B cell (primary cell): ENCODE results near the gene TTLL10. TPM values are rescaled to one million over a fixed set of nuclear protein-coding genes. Genes with fewer than 3 reads are reported as not detected.

Experiments
- ATAC-seq: fragments of 200-7000 bp; cut with Tn5 transposase; one replicate; pipeline ENCODE4 v1.10.0; 2021; ENCODE audit warnings: low read depth, mild to moderate bottlenecking, moderate number of reproducible peaks, moderate library complexity
- CTCF ChIA-PET: fragments of 350-600 bp; sonication (Branson Sonifier 250); formaldehyde crosslinking; loops from one replicate; lab custom pipeline; 2021; ENCODE audit warnings: antibody characterized with exemption, inconsistent platforms; lab: Charles Lee
- POLR2A ChIA-PET: fragments of 350-600 bp; sonication (Branson Sonifier 250); formaldehyde crosslinking; loops from one replicate; lab custom pipeline; 2021; ENCODE audit warnings: antibody characterized with exemption; lab: Charles Lee
- DNase-seq: peaks from one replicate; pipeline ENCODE4 v3.0.0; 2013
- H2AFZ ChIP-seq: 2 replicates; pipeline ENCODE4 v1.6.1; 2012; ENCODE audit warnings: mild to moderate bottlenecking, low read depth, low read length; ENCODE audit not compliant: insufficient read depth, poor library complexity, severe bottlenecking
- H3K27ac ChIP-seq, 2 donors: 1 replicate in 1 of 2; 2 replicates in 1 of 2; pipeline ENCODE4 v1.5.1; 2012 to 2013; ENCODE audit warnings: low read length in 2 of 2, mild to moderate bottlenecking in 2 of 2, moderate library complexity in 1 of 2
- H3K27me3 ChIP-seq, 4 experiments: fragments of 200-600 bp in 1 of 4; sonication (generic) in 1 of 4; replicated peaks in 1 of 4; 1 replicate in 2 of 4; 2 replicates in 2 of 4; pipeline versions ENCODE4 v1.6.1 to v1.7.0; 2013 to 2016; ENCODE audit warnings: low read length in 3 of 4, mild to moderate bottlenecking in 2 of 4, mixed read lengths in 1 of 4, moderate library complexity in 1 of 4; ENCODE audit not compliant: insufficient read depth in 4 of 4, control insufficient read depth in 3 of 4; ENCODE audit errors: control extremely low read depth in 1 of 4
- H3K36me3 ChIP-seq, 2 experiments: replicated peaks in 1 of 2; 1 replicate in 1 of 2; 2 replicates in 1 of 2; pipeline versions ENCODE4 v1.6.1 to v1.7.1; 2013; ENCODE audit warnings: low read length in 1 of 2; ENCODE audit not compliant: insufficient read depth in 2 of 2, control insufficient read depth in 1 of 2; ENCODE audit errors: control extremely low read depth in 1 of 2, extremely low read depth in 1 of 2
- H3K4me1 ChIP-seq, 2 donors: fragments of 200-600 bp in 1 of 2; sonication (generic) in 1 of 2; 1 replicate in 1 of 2; 2 replicates in 1 of 2; pipeline versions ENCODE4 v1.5.1 to v1.6.1; 2013 to 2017; ENCODE audit warnings: low read length in 2 of 2; ENCODE audit not compliant: control insufficient read depth in 2 of 2, insufficient read depth in 2 of 2
- H3K4me2 ChIP-seq: replicated peaks from 2 replicates; pipeline ENCODE3; 2012; ENCODE audit warnings: mild to moderate bottlenecking, low read depth, low read length; ENCODE audit not compliant: poor library complexity, severe bottlenecking
- H3K4me3 ChIP-seq, 5 experiments: fragments of 200-600 bp in 1 of 5; sonication (generic) in 1 of 5; 1 replicate in 3 of 5; 2 replicates in 2 of 5; pipeline versions ENCODE4 v1.5.1 to v1.7.0; 2011 to 2016; ENCODE audit warnings: low read length in 4 of 5, mild to moderate bottlenecking in 4 of 5, low read depth in 2 of 5, control low read depth in 1 of 5, moderate library complexity in 1 of 5; ENCODE audit not compliant: insufficient read depth in 1 of 5; ENCODE audit errors: control extremely low read depth in 1 of 5, extremely low read depth in 1 of 5
- H3K79me2 ChIP-seq: fragments of 200-600 bp; sonication (generic); one replicate; pipeline ENCODE4 v1.6.0; 2016; ENCODE audit warnings: low read length; ENCODE audit not compliant: control insufficient read depth, insufficient read depth
- H3K9ac ChIP-seq: fragments of 200-600 bp; sonication (generic); 2 replicates; pipeline ENCODE4 v1.6.1; 2017; ENCODE audit warnings: mild to moderate bottlenecking, low read length, moderate library complexity
- H3K9me3 ChIP-seq, 3 donors: one replicate each; pipeline versions ENCODE4 v1.6.1 to v1.7.1; 2013; ENCODE audit warnings: low read length in 2 of 3; ENCODE audit not compliant: control insufficient read depth in 2 of 3, insufficient read depth in 1 of 3; ENCODE audit errors: control extremely low read depth in 1 of 3
- H4K20me1 ChIP-seq: 2 replicates; pipeline ENCODE4 v1.6.0; 2012; ENCODE audit warnings: mild to moderate bottlenecking, low read length; ENCODE audit not compliant: insufficient read depth, control insufficient read depth, poor library complexity, severe bottlenecking
- H3K27ac Mint-ChIP-seq: one replicate; pipeline ENCODE4 v1.8.0; 2021; ENCODE audit warnings: mixed read lengths
- H3K27me3 Mint-ChIP-seq: one replicate; pipeline ENCODE4 v1.8.0; 2021; ENCODE audit warnings: mixed read lengths
- H3K4me1 Mint-ChIP-seq: one replicate; pipeline ENCODE4 v1.8.0; 2021; ENCODE audit warnings: mixed read lengths
- H3K4me3 Mint-ChIP-seq: one replicate; pipeline ENCODE4 v1.8.0; 2021; ENCODE audit warnings: mixed read lengths
- H3K9me3 Mint-ChIP-seq: one replicate; pipeline ENCODE4 v1.8.0; 2022; ENCODE audit warnings: mixed read lengths; ENCODE audit not compliant: insufficient read depth
- CTCF ChIP-seq: fragments of 200-600 bp; IDR thresholded peaks from one replicate; pipeline ENCODE4 v1.8.0; 2022; ENCODE audit warnings: antibody characterized with exemption, mild to moderate bottlenecking
- EZH2 ChIP-seq: IDR thresholded peaks from 2 replicates; pipeline ENCODE4 v1.6.1; 2012; ENCODE audit warnings: borderline replicate concordance, low read depth, mild to moderate bottlenecking, moderate library complexity, low read length; ENCODE audit not compliant: insufficient read depth, poor library complexity, severe bottlenecking
- WGBS: methylation state at CpG from one replicate; pipeline ENCODE4 v1.1.5; 2013; ENCODE audit warnings: missing lambda C conversion rate; ENCODE audit not compliant: insufficient coverage; 5-methylcytosine and 5-hydroxymethylcytosine counted together
- intact Hi-C: fragments of 100-400 bp; cut with micrococcal nuclease; formaldehyde crosslinking; loops from one replicate; pipeline ENCODE4 v1.10.0; 2022
- polyA plus RNA-seq: library from polyadenylated mRNA; depleted of rRNA; stranded (reverse); fragments of >200 nt; gene quantifications from 2 replicates; pipeline ENCODE4 v1.2.3, GENCODE V29; 2012
- total RNA-seq, 2 donors: library from RNA; stranded (reverse); fragments of 120-200 nt in 1 of 2; gene quantifications; 1 replicate in 1 of 2; 2 replicates in 1 of 2; pipeline versions ENCODE4 v1.2.3 to v1.2.4, GENCODE V29; 2013 to 2022

The TTLL10 gene
- total and polyA plus RNA-seq, 2 donors (not counting 1 experiment from before 2014, with no cell fraction given), result 0.37 to 0.45 TPM

- Mint-ChIP-seq H3K4me1 (peaks cover 12% of the 10 kb centered on the region), H3K4me3 (no peak overlapping the region), H3K27ac (no peak overlapping the region), H3K27me3 (no peaks in the 10 kb centered on the region), H3K9me3 (no peaks in the 10 kb centered on the region)
- Histone ChIP-seq H3K4me2 (no peak overlapping the region), H3K27ac (no peak overlapping the region), H4K20me1 (no peaks in the 10 kb centered on the region), H3K4me3 (no peak overlapping the region), H3K36me3 (no peaks in the 10 kb centered on the region), H3K79me2 (no peaks in the 10 kb centered on the region), H3K9ac (no peak overlapping the region), H2AFZ (no peak overlapping the region), H3K27me3 (no peaks in the 10 kb centered on the region), H3K9me3 (peaks cover 0 to 5% (median 0%) of the 10 kb centered on the region in 3 donors), H3K4me1 (peaks cover 8 to 25% of the 10 kb centered on the region in 2 donors)
- WGBS, result 83% methylated on average over 16 of the region's 17 CpGs
- CTCF ChIA-PET, result no interaction called here
- intact Hi-C loops, result no loop called here
- POLR2A ChIA-PET, result interaction anchor here (1.5 kb wide), 1 partner anchor 10 kb away, joined by 4 read pairs; no protein-coding TSS in a partner anchor
- no peak for ATAC-seq
- DNase-seq, result no peak
- TF ChIP-seq EZH2, result no peak
- no peak for TF ChIP-seq CTCF
Measured at GRCh38 chr1:1161683-1162079, 12.0 kb upstream of the TTLL10 start.

DNA sequence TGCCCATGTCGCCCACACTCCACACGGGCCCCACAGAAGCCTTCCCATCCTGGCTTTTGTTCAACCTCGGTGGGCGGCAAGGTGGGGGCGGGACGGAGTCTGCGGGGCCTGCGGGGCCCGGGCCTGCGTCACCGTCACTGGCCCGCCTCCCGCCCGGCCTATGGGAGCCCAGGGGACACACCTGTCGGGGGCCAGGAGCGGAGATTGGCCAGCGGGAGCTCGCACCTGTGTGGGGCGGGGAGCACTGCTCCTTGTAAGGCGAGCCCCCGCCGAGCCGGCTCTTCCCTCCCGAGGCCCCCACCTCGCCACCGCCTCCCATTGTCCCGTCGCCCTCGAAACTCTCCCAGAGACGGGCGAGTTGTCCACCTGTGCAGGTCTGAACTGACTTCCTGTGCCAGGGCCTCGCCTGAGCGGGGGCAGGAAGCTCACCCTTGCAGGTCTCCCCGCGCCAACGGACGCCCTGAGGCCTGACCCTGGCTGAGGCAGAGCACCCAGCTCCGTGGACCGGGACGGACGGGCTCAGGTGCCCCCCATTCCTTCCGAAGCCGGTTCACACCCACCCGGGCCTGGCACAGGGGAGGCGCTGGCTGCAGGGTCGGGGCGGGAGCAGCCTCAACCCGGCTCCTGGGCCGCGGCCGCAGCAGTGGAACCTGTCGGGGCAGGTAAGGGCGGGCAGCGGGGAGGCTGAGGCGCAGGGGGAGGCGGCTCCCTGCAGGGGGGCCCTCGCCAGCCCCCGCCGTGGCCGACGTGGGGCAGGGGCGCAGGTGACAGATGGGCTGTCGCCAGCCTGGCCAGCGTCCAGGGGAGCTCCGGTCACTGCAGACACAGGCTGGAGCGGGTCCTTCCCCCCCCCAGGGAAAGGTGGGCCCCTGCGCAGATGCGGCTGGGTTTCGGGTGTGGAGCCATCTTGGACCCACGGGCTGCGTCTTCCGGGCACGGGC is 10.8 kb upstream of the TTLL10 start:
- POLR2A ChIA-PET, result interaction anchor here (1.5 kb wide), 1 partner anchor 9 kb away, joined by 4 read pairs; no protein-coding TSS in a partner anchor
- Mint-ChIP-seq H3K4me1 (peaks cover 9% of the 10 kb centered on the region), H3K27ac (no peak overlapping the region), H3K27me3 (no peaks in the 10 kb centered on the region), H3K9me3 (no peaks in the 10 kb centered on the region), H3K4me3 (no peak overlapping the region)
- Histone ChIP-seq H3K79me2 (no peaks in the 10 kb centered on the region), H3K27me3 (no peaks in the 10 kb centered on the region), H3K4me2 (no peak overlapping the region), H2AFZ (no peak overlapping the region), H3K9me3 (peaks cover 0 to 5% (median 0%) of the 10 kb centered on the region in 3 donors), H3K4me3 (no peak overlapping the region), H4K20me1 (no peaks in the 10 kb centered on the region), H3K9ac (no peak overlapping the region), H3K4me1 (peaks cover 8 to 19% of the 10 kb centered on the region in 2 donors), H3K27ac (no peak overlapping the region), H3K36me3 (no peaks in the 10 kb centered on the region)
- intact Hi-C loops, result no loop called here
- TF ChIP-seq EZH2 (no peak), CTCF (no peak)
- WGBS, result 75% methylated on average over 73 of the region's 73 CpGs
- CTCF ChIA-PET, result no interaction called here
- DNase-seq (no peak), ATAC-seq (no peak)
